Measurements from ENCODE around the gene C5orf46.

DNA sequence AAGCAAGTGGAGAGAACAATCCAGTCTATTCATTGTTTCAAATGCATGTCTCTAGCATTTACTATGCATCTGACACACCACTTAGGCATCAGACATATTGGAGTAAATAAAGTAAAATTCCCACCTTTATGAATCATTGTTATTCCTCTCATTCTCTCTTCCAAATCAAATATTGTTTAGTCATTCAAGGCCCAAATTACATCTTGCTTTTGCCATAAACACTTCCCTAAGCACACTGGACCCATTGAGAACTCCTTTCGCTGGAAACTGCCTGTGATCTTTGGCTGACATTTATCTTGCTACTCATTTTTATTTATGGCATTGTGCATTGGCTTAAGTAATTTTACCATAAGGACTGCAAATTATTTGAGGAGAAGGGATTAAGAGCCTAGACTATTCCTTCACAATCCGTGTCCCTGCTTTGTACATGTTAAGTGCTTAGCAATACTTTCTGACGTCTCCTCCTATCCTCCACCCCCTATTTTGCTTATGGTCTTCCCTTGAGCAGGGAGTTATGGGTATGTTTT lies 7.4 kb downstream of the C5orf46 start:
- TF ChIP-seq RAD21 (IDR thresholded peaks at IDR 0.05) (no peak), REST (IDR thresholded peaks at IDR 0.05) (no peak), CTCF (IDR thresholded peaks at IDR 0.05; ENCODE audit: low read depth, low read length, missing input control) (no peak)

Measured in liver (tissue), 3 donors.